H1 (cell line): Measurements from ENCODE around the gene C12orf76. TPM values are rescaled to one million over a fixed set of nuclear protein-coding genes. Genes with fewer than 3 reads are reported as not detected.

Experiments used
- CTCF ChIA-PET: fragments of 300-600 bp; sonication (Branson Sonifier 250); formaldehyde crosslinking; loops from one replicate; lab custom pipeline; 2021; ENCODE audit not compliant: partially characterized antibody; lab: Charles Lee
- POLR2A ChIA-PET: fragments of 300-600 bp; sonication (Branson Sonifier 250); formaldehyde crosslinking; loops from one replicate; lab custom pipeline; 2021; ENCODE audit warnings: inconsistent platforms; ENCODE audit not compliant: partially characterized antibody; lab: Charles Lee
- DNase-seq, 2 experiments: peaks; one replicate each; pipeline versions ENCODE4 v3.0.0 to v3.0.0-alpha.2; 2010 to 2022; ENCODE audit warnings: low spot score in 2 of 2, low read depth in 1 of 2, mixed read lengths in 1 of 2
- FAIRE-seq: peaks from 2 replicates; lab custom pipeline; 2011; peaks lifted over from hg19 to GRCh38; lab: Jason Lieb, UNC
- H2AFZ ChIP-seq: 2 replicates; pipeline ENCODE4 v1.8.1; 2012; ENCODE audit warnings: low read length, inconsistent platforms
- H2AK5ac ChIP-seq: 2 replicates; pipeline ENCODE4 v1.6.1; 2013; ENCODE audit warnings: low read depth, low read length
- H2BK120ac ChIP-seq: replicated peaks from 2 replicates; pipeline ENCODE3; 2013; ENCODE audit warnings: low read depth, low read length, inconsistent platforms
- H2BK12ac ChIP-seq: 2 replicates; pipeline ENCODE4 v1.6.1; 2013; ENCODE audit warnings: low read depth, low read length
- H2BK15ac ChIP-seq: 2 replicates; pipeline ENCODE4 v1.6.1; 2013; ENCODE audit warnings: low read length
- H2BK20ac ChIP-seq: 2 replicates; pipeline ENCODE4 v1.6.1; 2013; ENCODE audit warnings: low read length
- H2BK5ac ChIP-seq: 2 replicates; pipeline ENCODE4 v1.6.1; 2013; ENCODE audit warnings: low read depth, low read length
- H3K14ac ChIP-seq: 2 replicates; pipeline ENCODE4 v1.6.1; 2013; ENCODE audit warnings: inconsistent platforms; ENCODE audit not compliant: insufficient read length
- H3K18ac ChIP-seq: 2 replicates; pipeline ENCODE4 v1.6.1; 2013; ENCODE audit warnings: low read length; ENCODE audit errors: extremely low read depth
- H3K23ac ChIP-seq: 2 replicates; pipeline ENCODE4 v1.6.1; 2013; ENCODE audit warnings: inconsistent platforms; ENCODE audit not compliant: insufficient read length
- H3K23me2 ChIP-seq: 2 replicates; pipeline ENCODE4 v1.6.1; 2013; ENCODE audit warnings: low read depth, low read length
- H3K27ac ChIP-seq: 2 replicates; pipeline ENCODE4 v1.6.1; 2011; ENCODE audit warnings: low read depth, low read length, inconsistent platforms
- H3K27me3 ChIP-seq, 4 experiments: replicated peaks in 1 of 4; 1 replicate in 1 of 4; 2 replicates in 3 of 4; pipeline versions ENCODE4 v1.6.1 to v1.8.1; 2011 to 2013; ENCODE audit warnings: low read length in 3 of 4, mild to moderate bottlenecking in 3 of 4, inconsistent platforms in 2 of 4, mixed read lengths in 2 of 4, moderate library complexity in 1 of 4; ENCODE audit not compliant: control insufficient read depth in 3 of 4, insufficient read depth in 3 of 4; ENCODE audit errors: extremely low read depth in 1 of 4
- H3K36me3 ChIP-seq, 4 experiments: 2 replicates each; pipeline versions ENCODE4 v1.6.1 to v1.8.1; 2011 to 2013; ENCODE audit warnings: mild to moderate bottlenecking in 4 of 4, low read length in 3 of 4, moderate library complexity in 2 of 4, control low read depth in 1 of 4, inconsistent platforms in 1 of 4; ENCODE audit not compliant: insufficient read depth in 4 of 4, control insufficient read depth in 2 of 4
- H3K4ac ChIP-seq: replicated peaks from 2 replicates; pipeline ENCODE3; 2013; ENCODE audit warnings: low read length, low read depth, mixed read lengths, inconsistent platforms; ENCODE audit not compliant: insufficient read length
- H3K4me1 ChIP-seq, 4 experiments: replicated peaks in 1 of 4; 1 replicate in 1 of 4; 2 replicates in 3 of 4; pipeline versions ENCODE4 v1.6.1 to v1.8.1; 2011 to 2013; ENCODE audit warnings: low read length in 3 of 4, inconsistent platforms in 2 of 4, mixed read lengths in 1 of 4; ENCODE audit not compliant: insufficient read depth in 4 of 4, control insufficient read depth in 3 of 4
- H3K4me2 ChIP-seq, 2 experiments: 2 replicates each; pipeline versions ENCODE4 v1.6.1 to v1.8.1; 2011 to 2013; ENCODE audit warnings: low read depth in 2 of 2, low read length in 2 of 2, control low read depth in 1 of 2, inconsistent platforms in 1 of 2, mild to moderate bottlenecking in 1 of 2; ENCODE audit not compliant: insufficient read depth in 1 of 2
- H3K4me3 ChIP-seq, 4 experiments: fragments of 200-600, 300-600 bp in 1 of 4; sonication (generic), shearing (Covaris generic), sonication (Bioruptor Twin) in 1 of 4; 2 replicates each; pipeline versions ENCODE4 v1.5.1 to v1.8.1; 2011 to 2016; ENCODE audit warnings: low read length in 4 of 4, low read depth in 3 of 4, control low read depth in 2 of 4, inconsistent platforms in 2 of 4, mild to moderate bottlenecking in 2 of 4, mixed read lengths in 1 of 4, moderate library complexity in 1 of 4; ENCODE audit not compliant: insufficient read depth in 2 of 4; ENCODE audit errors: extremely low read depth in 1 of 4
- H3K56ac ChIP-seq: replicated peaks from 2 replicates; pipeline ENCODE3; 2013; ENCODE audit warnings: low read depth, mild to moderate bottlenecking, mixed read lengths, low read length, inconsistent platforms; ENCODE audit not compliant: insufficient read length
- H3K79me1 ChIP-seq: 2 replicates; pipeline ENCODE4 v1.6.1; 2013; ENCODE audit warnings: low read depth, low read length, control low read depth
- H3K79me2 ChIP-seq, 2 experiments: 2 replicates each; pipeline versions ENCODE4 v1.6.1 to v1.8.1; 2012 to 2013; ENCODE audit warnings: low read length in 2 of 2, mild to moderate bottlenecking in 2 of 2, inconsistent platforms in 1 of 2; ENCODE audit not compliant: insufficient read depth in 2 of 2, control insufficient read depth in 1 of 2
- H3K9ac ChIP-seq, 4 experiments: replicated peaks in 1 of 4; 1 replicate in 1 of 4; 2 replicates in 3 of 4; pipeline versions ENCODE4 v1.6.1 to v1.8.1; 2011 to 2013; ENCODE audit warnings: low read depth in 3 of 4, low read length in 3 of 4, control low read depth in 2 of 4, mild to moderate bottlenecking in 2 of 4, moderate library complexity in 2 of 4, inconsistent platforms in 1 of 4; ENCODE audit errors: extremely low read depth in 1 of 4
- H3K9me3 ChIP-seq, 2 experiments: 2 replicates each; pipeline versions ENCODE4 v1.6.1 to v1.8.1; 2012 to 2013; ENCODE audit warnings: mild to moderate bottlenecking in 2 of 2, moderate library complexity in 2 of 2, control low read depth in 1 of 2, inconsistent platforms in 1 of 2, low read depth in 1 of 2, low read length in 1 of 2, mixed read lengths in 1 of 2; ENCODE audit not compliant: insufficient read depth in 2 of 2
- H4K20me1 ChIP-seq, 2 experiments: replicated peaks in 1 of 2; 2 replicates each; pipeline versions ENCODE3 to v1.8.1; 2011 to 2013; ENCODE audit warnings: inconsistent platforms in 2 of 2, low read length in 2 of 2, mild to moderate bottlenecking in 1 of 2; ENCODE audit not compliant: insufficient read depth in 2 of 2, control insufficient read depth in 1 of 2
- H4K5ac ChIP-seq: 2 replicates; pipeline ENCODE4 v1.6.1; 2013; ENCODE audit warnings: low read length, low read depth, mixed read lengths, inconsistent platforms; ENCODE audit not compliant: insufficient read length
- H4K8ac ChIP-seq: 2 replicates; pipeline ENCODE4 v1.8.0; 2013; ENCODE audit warnings: mild to moderate bottlenecking, moderate library complexity, low read length, inconsistent platforms; ENCODE audit not compliant: insufficient read depth; ENCODE audit errors: extremely low read depth
- H4K91ac ChIP-seq: replicated peaks from 2 replicates; pipeline ENCODE3; 2013; ENCODE audit warnings: low read length, mixed read lengths, inconsistent platforms; ENCODE audit not compliant: insufficient read length
- ATF3 ChIP-seq: IDR thresholded peaks from 2 replicates; pipeline ENCODE4 v1.6.1; 2011; ENCODE audit warnings: low read depth, mild to moderate bottlenecking, low read length; ENCODE audit not compliant: insufficient read depth
- BACH1 ChIP-seq: IDR thresholded peaks from 2 replicates; pipeline ENCODE4 v1.6.1; 2012; ENCODE audit warnings: low read length, improper control_type of control experiment
- POLR2AphosphoS5 ChIP-seq: IDR thresholded peaks from 2 replicates; pipeline ENCODE4 v1.6.1; 2011; ENCODE audit warnings: low read depth, low read length
- SIX5 ChIP-seq: IDR thresholded peaks from 2 replicates; pipeline ENCODE4 v1.6.1; 2011; ENCODE audit warnings: mild to moderate bottlenecking, low read depth, low read length
- SP4 ChIP-seq: IDR thresholded peaks from 2 replicates; pipeline ENCODE4 v1.6.1; 2012; ENCODE audit warnings: low read length, inconsistent platforms
- TAF1 ChIP-seq: IDR thresholded peaks from 2 replicates; pipeline ENCODE4 v1.6.1; 2011; ENCODE audit warnings: mild to moderate bottlenecking, low read depth, low read length
- TAF7 ChIP-seq: optimal IDR thresholded peaks from 2 replicates; pipeline ENCODE3; 2011; ENCODE audit warnings: low read depth, mild to moderate bottlenecking, inconsistent platforms, low read length, moderate library complexity, borderline replicate concordance
- WGBS, 2 experiments: shearing (Covaris generic) in 1 of 2; methylation state at CpG; one replicate each; pipeline versions ENCODE4 v1.1.6 to v1.1.7; 2013 to 2015; ENCODE audit warnings: low lambda C conversion rate in 2 of 2, mixed read lengths in 2 of 2, inconsistent platforms in 1 of 2, low coverage in 1 of 2, missing lambda C conversion rate in 1 of 2; ENCODE audit not compliant: insufficient replicate concordance in 2 of 2, insufficient coverage in 1 of 2, insufficient read length in 1 of 2; ENCODE audit errors: extremely low coverage in 1 of 2, missing lambda C conversion rate in 1 of 2; 5-methylcytosine and 5-hydroxymethylcytosine counted together
- polyA plus RNA-seq, 7 experiments: library from polyadenylated mRNA; depleted of rRNA in 3 of 7; stranded (reverse) in 5 of 7; unstranded in 2 of 7; fragments of >200 nt in 5 of 7; fragments of 200-250 nt in 2 of 7; gene quantifications; 1 replicate in 5 of 7; 2 replicates in 1 of 7; 4 replicates in 1 of 7; pipeline versions ENCODE4 v1.2.1 to v1.2.3, GENCODE V29; 2011 to 2013; ENCODE audit warnings: missing spikeins in 2 of 7, mixed read lengths in 2 of 7
- total RNA-seq: library from RNA; stranded (reverse); fragmentation: NEBNext Ultra II Directional; extraction: Animal tissue kit (Norgen Biotek cat#: 25700); gene quantifications from 2 replicates; pipeline ENCODE4 v1.2.1, GENCODE V29; 2021

C12orf76 gene
- total and polyA plus RNA-seq, 2 of the 8 experiments (the other 6 are each of a cell fraction or from before 2014, with no cell fraction given) = 14.4 to 18.6 TPM

DNA sequence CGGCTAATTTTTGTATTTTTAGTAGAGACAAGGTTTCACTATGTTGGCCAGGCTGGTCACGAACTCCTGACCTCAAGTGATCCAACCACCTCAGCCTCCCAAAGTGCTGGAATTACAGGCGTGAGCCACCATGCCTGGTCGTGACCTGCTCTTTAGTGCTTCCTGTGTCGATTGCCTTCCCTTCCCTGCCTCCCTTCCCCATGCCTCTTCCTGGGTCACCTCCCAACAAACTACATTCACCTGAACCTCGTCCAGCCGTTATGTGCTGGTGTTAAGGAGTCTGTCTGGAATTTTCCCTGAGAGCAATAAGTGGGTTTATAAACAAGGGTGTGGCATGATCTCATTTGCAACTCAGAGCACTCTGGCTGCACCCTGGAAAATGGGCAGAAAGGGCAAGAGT, 32.1 kb upstream of the C12orf76 start:
- Histone ChIP-seq H3K4me1 (no peaks in the 10 kb centered on the region), H4K5ac (no peak overlapping the region), H3K9ac (no peak overlapping the region), H3K36me3 (no peaks in the 10 kb centered on the region), H4K8ac (no peak overlapping the region), H3K4ac (peak overlapping the region; percentile 32), H3K79me2 (no peaks in the 10 kb centered on the region), H3K23ac (no peak overlapping the region), H2BK120ac (no peak overlapping the region), H2BK15ac (no peak overlapping the region), H3K14ac (no peak overlapping the region), H4K20me1 (no peaks in the 10 kb centered on the region), H3K9me3 (no peaks in the 10 kb centered on the region), H3K4me2 (no peak overlapping the region), H4K91ac (no peak overlapping the region), H2AK5ac (no peak overlapping the region), H2BK20ac (no peak overlapping the region), H2BK5ac (no peak overlapping the region), H2AFZ (no peak overlapping the region), H2BK12ac (no peak overlapping the region), H3K18ac (no peak overlapping the region), H3K4me3 (no peak overlapping the region), H3K79me1 (no peaks in the 10 kb centered on the region), H3K23me2 (no peaks in the 10 kb centered on the region), H3K56ac (no peak overlapping the region), H3K27me3 (no peaks in the 10 kb centered on the region), H3K27ac (no peak overlapping the region)
- 89% methylated on average over 7 of the region's 7 CpGs; no CpG with 5 or more reads in 1 of the 2 experiments for WGBS, 2 experiments
- no peak for DNase-seq
- POLR2A ChIA-PET = no interaction called here
- TF ChIP-seq BACH1 (no peak), POLR2AphosphoS5 (no peak), TAF1 (no peak), TAF7 (no peak), SP4 (no peak), SIX5 (no peak), ATF3 (no peak)
- CTCF ChIA-PET = interaction anchor here (0.6 to 1.9 kb wide), 4 partner anchors 10 to 276 kb away, joined by 3 to 5 read pairs (median 4); no protein-coding TSS in a partner anchor
- FAIRE-seq = no peak
